Gastrocnemius medialis (tissue), 4 donors: ENCODE data around the gene GLTPD2. TPM values are rescaled to one million over a fixed set of nuclear protein-coding genes. Genes with fewer than 3 reads are reported as not detected.

ENCODE experiments used
- ATAC-seq, 2 donors: fragments of 150-250 bp; one replicate each; pipeline ENCODE4 v1.9.1; 2016
- DNase-seq, 2 donors: peaks; one replicate each; pipeline ENCODE4 v3.0.0-alpha.2; 2019
- H3K27ac ChIP-seq, 4 donors: fragments of 200-600 bp; sonication (generic); 1 replicate in 1 of 4; 2 replicates in 3 of 4; pipeline ENCODE4 v1.5.1; 2016 to 2018; ENCODE audit warnings: mild to moderate bottlenecking in 2 of 4, moderate library complexity in 1 of 4
- H3K27me3 ChIP-seq, 3 donors: fragments of 200-600 bp; sonication (generic) in 2 of 3; 1 replicate in 1 of 3; 2 replicates in 2 of 3; pipeline versions ENCODE4 v1.5.1 to v1.6.0; 2016 to 2019; ENCODE audit warnings: mild to moderate bottlenecking in 1 of 3, moderate library complexity in 1 of 3
- H3K36me3 ChIP-seq, 2 donors: fragments of 200-600 bp; sonication (generic) in 1 of 2; one replicate each; pipeline ENCODE4 v1.5.1; 2017 to 2018
- H3K4me1 ChIP-seq, 2 donors: fragments of 200-600 bp; sonication (generic) in 1 of 2; one replicate each; pipeline ENCODE4 v1.5.1; 2016 to 2017; ENCODE audit warnings: mild to moderate bottlenecking in 2 of 2
- H3K4me3 ChIP-seq, 4 donors: fragments of 200-600 bp; sonication (generic) in 3 of 4; 1 replicate in 1 of 4; 2 replicates in 3 of 4; pipeline ENCODE4 v1.5.1; 2016 to 2019; ENCODE audit warnings: mild to moderate bottlenecking in 2 of 4
- H3K9me3 ChIP-seq, 3 donors: fragments of 200-600 bp; sonication (generic) in 2 of 3; 1 replicate in 1 of 3; 2 replicates in 2 of 3; pipeline ENCODE4 v1.5.1; 2016 to 2019
- CTCF ChIP-seq, 5 experiments: fragments of 450-650 bp in 3 of 5; fragments of 200-600 bp in 2 of 5; sonication (generic) in 2 of 5; IDR thresholded peaks in 4 of 5; conservative IDR thresholded peaks in 1 of 5; 1 replicate in 4 of 5; 2 replicates in 1 of 5; pipeline ENCODE4 v1.5.1; 2016 to 2019; ENCODE audit warnings: antibody characterized with exemption in 5 of 5, mild to moderate bottlenecking in 3 of 5, moderate library complexity in 3 of 5
- POLR2A ChIP-seq, 2 donors: fragments of 450-650 bp; IDR thresholded peaks; one replicate each; pipeline ENCODE4 v1.6.1; 2017; ENCODE audit warnings: antibody characterized with exemption in 2 of 2, mild to moderate bottlenecking in 2 of 2, moderate library complexity in 2 of 2
- in situ Hi-C, 4 donors: fragments of 200-750 bp; cut with MboI; loops; one replicate each; pipeline versions ENCODE4 v1.15.0 to v1.8.0; 2017; ENCODE audit warnings: low sequenced_read_pairs in 4 of 4
- intact Hi-C: fragments of 100-400 bp; cut with DNase I; formaldehyde crosslinking; loops from one replicate; pipeline ENCODE4 v1.15.1; 2023; ENCODE audit warnings: low total_unique reads
- total RNA-seq, 4 donors: library from RNA; depleted of rRNA; stranded (reverse); fragments of >200 nt; gene quantifications; one replicate each; pipeline versions ENCODE4 v1.1.0 to v1.2.3, GENCODE V29; 2016

GLTPD2 gene
- total RNA-seq, 4 donors from 2014 or later, result 0.53 TPM; not detected in 3

DNA sequence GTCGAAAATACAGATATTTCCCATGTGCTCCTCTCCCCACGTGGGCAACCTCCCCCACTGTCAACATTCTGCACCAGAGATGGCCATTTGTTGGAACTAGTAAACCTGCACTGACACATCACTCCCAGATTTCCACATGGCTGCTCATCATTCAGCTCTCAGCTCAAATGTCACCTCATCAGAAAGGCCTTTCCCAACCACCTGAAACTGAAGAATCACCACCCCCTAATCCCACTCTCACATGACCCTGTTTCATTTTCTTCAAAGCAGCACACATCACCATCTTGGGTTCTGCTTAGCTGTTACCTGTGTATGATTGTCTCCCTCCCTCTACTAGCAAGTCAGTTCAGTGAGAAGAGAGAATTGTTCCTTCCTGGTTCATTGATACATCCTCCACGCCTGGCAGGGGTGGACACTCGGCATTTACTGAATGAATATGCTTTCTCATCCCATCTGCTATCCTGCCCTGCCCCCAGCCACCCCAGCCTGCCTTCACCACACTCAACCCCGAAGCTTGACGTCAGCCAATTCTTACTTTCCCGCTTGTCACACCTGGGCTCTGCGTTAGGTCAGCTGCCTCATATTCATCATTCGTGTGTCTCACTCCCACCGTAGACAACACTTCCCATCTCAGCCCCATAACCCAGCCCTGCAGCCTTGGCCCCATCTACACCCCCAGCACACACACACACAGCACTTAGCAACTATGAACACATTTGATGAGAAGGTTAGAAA is 11.9 kb downstream of the GLTPD2 start:
- Histone ChIP-seq H3K36me3 (peaks cover 0 to 25% of the 10 kb centered on the region in 2 donors), H3K4me3 (no peak overlapping the region), H3K27ac (no peak overlapping the region), H3K4me1 (peaks cover 6 to 10% of the 10 kb centered on the region in 2 donors), H3K27me3 (no peaks in the 10 kb centered on the region), H3K9me3 (no peaks in the 10 kb centered on the region)
- DNase-seq (no peak), ATAC-seq (no peak)
- in situ Hi-C loops (no loop called here), intact Hi-C loops (no loop called here)
- TF ChIP-seq CTCF (IDR thresholded peaks at IDR 0.05 in 4 of 5, conservative IDR thresholded peaks at IDR 0.05 in 1 of 5), result no peak
- TF ChIP-seq POLR2A (IDR thresholded peaks at IDR 0.05), result no peak

GRCh38 chr17:4802228-4802627 is 13.5 kb downstream of the GLTPD2 start, which contains the start of gene C17orf114:
Gene C17orf114 (minus strand): TSS chr17:4802328.
- Histone ChIP-seq H3K4me3 (no peak within 1 kb of the TSS), H3K27ac (no peak within 1 kb of the TSS), H3K36me3 (peaks cover 0 to 24% of the 10 kb centered on the region in 2 donors), H3K27me3 (no peaks in the 10 kb centered on the region), H3K4me1 (peaks cover 0 to 7% of the 10 kb centered on the region in 2 donors), H3K9me3 (no peaks in the 10 kb centered on the region)
- DNase-seq, result no peak
- no peak for ATAC-seq
- in situ Hi-C loops (no loop called here), intact Hi-C loops (no loop called here)
- TF ChIP-seq CTCF (IDR thresholded peaks at IDR 0.05 in 4 of 5, conservative IDR thresholded peaks at IDR 0.05 in 1 of 5) (no peak), POLR2A (IDR thresholded peaks at IDR 0.05) (no peak)

GRCh38 chr17:4806456-4806776 is 17.7 kb downstream of the GLTPD2 start:
- no peak for TF ChIP-seq POLR2A (IDR thresholded peaks at IDR 0.05)
- TF ChIP-seq CTCF (IDR thresholded peaks at IDR 0.05 in 4 of 5, conservative IDR thresholded peaks at IDR 0.05 in 1 of 5), result no peak
- H3K27me3 ChIP-seq, result no peaks in the 10 kb centered on the region
- no peak for DNase-seq
- H3K9me3 ChIP-seq, result no peaks in the 10 kb centered on the region
- intact Hi-C loops (loop anchor here (5.0 kb wide), 1 partner anchor 94 kb away; the partner anchor contains the start of gene ARRB2), in situ Hi-C loops (no loop called here)
- peak overlapping the region; percentile 76 to 97 (median 81) for H3K4me3 ChIP-seq
- H3K36me3 ChIP-seq, result no peaks in the 10 kb centered on the region
- H3K4me1 ChIP-seq, result peaks cover 9 to 23% of the 10 kb centered on the region in 2 donors
- no peak for ATAC-seq
- peak overlapping the region in 3 of 4 donors; percentile 73 to 81 (median 80) for H3K27ac ChIP-seq

- intact Hi-C loops (loop anchor here (1.0 to 5.0 kb wide), 3 partner anchors 17 to 95 kb away; partner anchors contain the start of genes ARRB2 and MINK1), in situ Hi-C loops (no loop called here)
- peak; percentile 65 to 70 for DNase-seq
- peak within 1 kb of the TSS; percentile 70 to 81 (median 76) for H3K27ac ChIP-seq
- H3K27me3 ChIP-seq, result no peaks in the 10 kb centered on the region
- no peaks in the 10 kb centered on the region for H3K36me3 ChIP-seq
- peak; percentile 34 to 50 for TF ChIP-seq POLR2A (IDR thresholded peaks at IDR 0.05)
- TF ChIP-seq CTCF (IDR thresholded peaks at IDR 0.05 in 4 of 5, conservative IDR thresholded peaks at IDR 0.05 in 1 of 5), result no peak
- peak within 1 kb of the TSS; percentile 76 to 97 (median 81) for H3K4me3 ChIP-seq
- ATAC-seq, result peak; percentile 94 to 95
- peaks cover 9 to 23% of the 10 kb centered on the region in 2 donors for H3K4me1 ChIP-seq
- H3K9me3 ChIP-seq, result no peaks in the 10 kb centered on the region
Measured at GRCh38 chr17:4806777-4807604, 18.2 kb downstream of the GLTPD2 start, which contains the start of gene PLD2. Gene PLD2 (plus strand): TSS chr17:4807152. CDS start chr17:4807773, 621 bp downstream.
